Small intestine (tissue), 7 donors: ENCODE data around the gene TUBA3E. TPM values are rescaled to one million over a fixed set of nuclear protein-coding genes. Genes with fewer than 3 reads are reported as not detected.
"Not testable (repeated sequence)": the region's sequence is repeated elsewhere in the genome, so short reads cannot be mapped to it uniquely, and the experiment has no call there.

Experiments
- DNase-seq, 2 donors: peaks; one replicate each; pipeline versions ENCODE4 v3.0.0 to v3.0.0-alpha.2; 2013
- FAIRE-seq: peaks from 2 replicates; lab custom pipeline; 2012; peaks lifted over from hg19 to GRCh38; lab: Jason Lieb, UNC
- H3K27ac ChIP-seq, 3 donors: one replicate each; pipeline ENCODE4 v1.5.1; 2013; ENCODE audit warnings: low read length in 2 of 3, mild to moderate bottlenecking in 2 of 3, control low read depth in 1 of 3, inconsistent platforms in 1 of 3, low read depth in 1 of 3, moderate library complexity in 1 of 3
- H3K27me3 ChIP-seq, 3 donors: one replicate each; pipeline ENCODE4 v1.6.1; 2013; ENCODE audit warnings: low read length in 3 of 3, inconsistent platforms in 1 of 3; ENCODE audit not compliant: control insufficient read depth in 3 of 3, insufficient read depth in 3 of 3
- H3K36me3 ChIP-seq, 3 donors: one replicate each; pipeline ENCODE4 v1.6.1; 2013; ENCODE audit warnings: low read length in 3 of 3, inconsistent platforms in 1 of 3, low read depth in 1 of 3, mild to moderate bottlenecking in 1 of 3, moderate library complexity in 1 of 3; ENCODE audit not compliant: control insufficient read depth in 3 of 3, insufficient read depth in 2 of 3
- H3K4me1 ChIP-seq, 3 donors: one replicate each; pipeline ENCODE4 v1.6.1; 2013; ENCODE audit warnings: low read length in 2 of 3, inconsistent platforms in 1 of 3, low read depth in 1 of 3, mild to moderate bottlenecking in 1 of 3, moderate library complexity in 1 of 3; ENCODE audit not compliant: control insufficient read depth in 3 of 3, insufficient read depth in 2 of 3
- H3K4me3 ChIP-seq, 3 donors: one replicate each; pipeline ENCODE4 v1.5.1; 2013; ENCODE audit warnings: low read length in 3 of 3, control low read depth in 1 of 3, inconsistent platforms in 1 of 3, low read depth in 1 of 3, mild to moderate bottlenecking in 1 of 3, moderate library complexity in 1 of 3
- H3K9me3 ChIP-seq, 2 donors: one replicate each; pipeline ENCODE4 v1.6.1; 2013; ENCODE audit warnings: low read depth in 1 of 2, low read length in 1 of 2; ENCODE audit not compliant: control insufficient read depth in 2 of 2, insufficient read depth in 1 of 2
- WGBS, 3 donors: extraction: QIAGEN DNeasy Blood & Tissue Kit; methylation state at CpG; one replicate each; pipeline ENCODE4 v1.1.7; 2013; 5-methylcytosine and 5-hydroxymethylcytosine counted together
- polyA plus RNA-seq, 4 donors: library from polyadenylated mRNA; stranded (reverse) in 3 of 4; unstranded in 1 of 4; fragments of 200-250 nt in 3 of 4; fragments of 120-200 nt in 1 of 4; gene quantifications; one replicate each; pipeline versions ENCODE4 v1.2.1 to v1.2.3, GENCODE V29; 2013
- donor health status: healthy with polysubstance abuse.
- donor health status: control.
- donor health status: control.
- donor health status: Bipolar disorder and iron deficiency.
- donor health status: healthy.

TUBA3E gene
- polyA plus RNA-seq, 4 donors = 0.12 to 2.4 TPM; not detected in 2

GRCh38 chr2:130187859-130188792 is 10.1 kb downstream of the TUBA3E start:
- not testable (repeated sequence) for DNase-seq, FAIRE-seq
- WGBS, 3 donors = 91 to 92% (median 91%) methylated on average over 17 of the region's 17 CpGs

GRCh38 chr2:130187268-130187667 is 11.0 kb downstream of the TUBA3E start:
- Histone ChIP-seq H3K4me3 (no peak overlapping the region), H3K27me3 (no peaks in the 10 kb centered on the region), H3K36me3 (peaks cover 0 to 43% (median 0%) of the 10 kb centered on the region in 3 donors), H3K4me1 (peaks cover 0 to 14% (median 3%) of the 10 kb centered on the region in 3 donors), H3K9me3 (no peaks in the 10 kb centered on the region), H3K27ac (no peak overlapping the region)
- WGBS, 3 donors = 70 to 78% (median 78%) methylated on average over 7 to 8 of the region's 8 CpGs
- DNase-seq (no peak), FAIRE-seq (no peak)

More at GRCh38 chr2:130187859-130188792, 10.1 kb downstream of the TUBA3E start:
- H3K4me3 ChIP-seq, H3K9me3 ChIP-seq, H3K27me3 ChIP-seq, H3K27ac ChIP-seq: not testable (repeated sequence)
- H3K36me3 ChIP-seq = peaks cover 0 to 43% (median 0%) of the 10 kb centered on the region in 3 donors
- peaks cover 0 to 14% (median 0%) of the 10 kb centered on the region in 3 donors for H3K4me1 ChIP-seq

GRCh38 chr2:130186391-130186790 is 11.8 kb downstream of the TUBA3E start:
- no peak for DNase-seq
- no peaks in the 10 kb centered on the region for H3K9me3 ChIP-seq
- peaks cover 0 to 14% (median 3%) of the 10 kb centered on the region in 3 donors for H3K4me1 ChIP-seq
- no peaks in the 10 kb centered on the region for H3K27me3 ChIP-seq
- no peak overlapping the region for H3K27ac ChIP-seq
- H3K4me3 ChIP-seq = no peak overlapping the region
- WGBS, 3 donors = 87 to 91% (median 88%) methylated on average over 5 of the region's 5 CpGs
- peaks cover 0 to 41% (median 0%) of the 10 kb centered on the region in 3 donors for H3K36me3 ChIP-seq
- no peak for FAIRE-seq

- H3K27ac ChIP-seq = no peak overlapping the region
- FAIRE-seq (no peak), DNase-seq (no peak)
- peaks cover 0 to 36% (median 0%) of the 10 kb centered on the region in 3 donors for H3K36me3 ChIP-seq
- peaks cover 0 to 14% (median 3%) of the 10 kb centered on the region in 3 donors for H3K4me1 ChIP-seq
- H3K4me3 ChIP-seq = no peak overlapping the region
- H3K27me3 ChIP-seq = no peaks in the 10 kb centered on the region
- WGBS, 3 donors = 76 to 86% (median 82%) methylated on average over 3 to 4 of the region's 4 CpGs
- no peaks in the 10 kb centered on the region for H3K9me3 ChIP-seq
These were observed 12.3 kb downstream of the TUBA3E start for GRCh38 chr2:130185896-130186295.

- WGBS, 3 donors = 85 to 94% (median 91%) methylated on average over 9 to 10 of the region's 10 CpGs
- H3K27me3 ChIP-seq = no peaks in the 10 kb centered on the region
- no peaks in the 10 kb centered on the region for H3K9me3 ChIP-seq
- H3K4me1 ChIP-seq = peaks cover 3 to 17% (median 4%) of the 10 kb centered on the region in 3 donors
- H3K36me3 ChIP-seq = peaks cover 0 to 35% (median 0%) of the 10 kb centered on the region in 3 donors
- no peak overlapping the region for H3K4me3 ChIP-seq
- FAIRE-seq (no peak), DNase-seq (no peak)
- H3K27ac ChIP-seq = no peak overlapping the region
These were observed 12.8 kb downstream of the TUBA3E start for GRCh38 chr2:130185436-130185835.

GRCh38 chr2:130183512-130184373 is 14.5 kb downstream of the TUBA3E start:
- Histone ChIP-seq H3K4me3 (peak overlapping the region in 1 of 3 donors; percentile 40), H3K36me3 (peaks cover 0 to 33% (median 0%) of the 10 kb centered on the region in 3 donors), H3K27ac (peak overlapping the region in 1 of 3 donors; percentile 17), H3K27me3 (no peaks in the 10 kb centered on the region), H3K9me3 (no peaks in the 10 kb centered on the region), H3K4me1 (peaks cover 3 to 20% (median 8%) of the 10 kb centered on the region in 3 donors)
- FAIRE-seq = no peak
- peak in 1 of 2 donors; percentile 39 for DNase-seq
- 72 to 86% (median 81%) methylated on average over 23 to 26 of the region's 26 CpGs for WGBS, 3 donors

- not testable (repeated sequence) for H3K9me3 ChIP-seq, FAIRE-seq, H3K27me3 ChIP-seq
- peak overlapping the region in 2 of 3 donors; percentile 40 to 64 for H3K4me3 ChIP-seq
- peaks cover 0 to 26% (median 0%) of the 10 kb centered on the region in 3 donors for H3K36me3 ChIP-seq
- DNase-seq = peak in 1 of 2 donors; percentile 44
- H3K27ac ChIP-seq = peak overlapping the region in 2 of 3 donors; percentile 17 to 22
- 24 to 27% (median 25%) methylated on average over 13 to 23 of the region's 23 CpGs for WGBS, 3 donors
- H3K4me1 ChIP-seq = peaks cover 3 to 20% (median 8%) of the 10 kb centered on the region in 3 donors
These were observed 15.3 kb downstream of the TUBA3E start for GRCh38 chr2:130182826-130183511.
